Ovary (tissue), 3 donors: Measurements from ENCODE around the gene AP5B1.

Source experiments
- CTCF ChIP-seq, 3 donors: fragments of 450-650 bp in 2 of 3; fragments of 200-600 bp in 1 of 3; IDR thresholded peaks; one replicate each; pipeline versions ENCODE4 v1.5.1 to v1.8.0; 2016 to 2022; ENCODE audit warnings: antibody characterized with exemption in 3 of 3, mild to moderate bottlenecking in 1 of 3
- EP300 ChIP-seq: sonication (generic); formaldehyde crosslinking; IDR thresholded peaks from one replicate; pipeline ENCODE4 v1.6.1; 2017; ENCODE audit warnings: antibody characterized with exemption
- POLR2A ChIP-seq: fragments of 450-650 bp; IDR thresholded peaks from one replicate; pipeline ENCODE4 v1.6.1; 2017; ENCODE audit warnings: antibody characterized with exemption, mild to moderate bottlenecking, moderate library complexity
- donor health status: DM: no; HTN: no; CAD: no.

- TF ChIP-seq CTCF (IDR thresholded peaks at IDR 0.05) (no peak), POLR2A (no peak), EP300 (no peak)
These were observed 50.3 kb downstream of the AP5B1 start for GRCh38 chr11:65730461-65730860.
